AG04449 (cell line): ENCODE data around the gene SMAD4.

Source experiments
- CTCF ChIA-PET: fragments of 350-600 bp; formaldehyde crosslinking; extraction: SDS; loops from one replicate; lab custom pipeline; 2021; ENCODE audit warnings: antibody characterized with exemption; lab: Yijun Ruan, JAX
- POLR2A ChIA-PET: fragments of 400-600, 350-600 bp; formaldehyde crosslinking; extraction: SDS; loops from one replicate; lab custom pipeline; 2020; ENCODE audit warnings: antibody characterized with exemption, inconsistent platforms; lab: Yijun Ruan, JAX
- DNase-seq: peaks from one replicate; pipeline ENCODE4 v3.0.0-alpha.2; 2010; ENCODE audit warnings: low read depth, low spot score
- H3K4me3 ChIP-seq: 2 replicates; pipeline ENCODE4 v1.5.1; 2011; ENCODE audit warnings: low read depth, mild to moderate bottlenecking, control low read depth, low read length
- TF ChIP-seq, protein P1 (sequence below): IDR thresholded peaks from one replicate; pipeline ENCODE4 v1.5.1; 2011; ENCODE audit warnings: mild to moderate bottlenecking, moderate library complexity, low read length, control low read depth, inconsistent platforms; ENCODE audit not compliant: insufficient read depth; ENCODE audit errors: missing control alignments

SMAD4 gene

DNA sequence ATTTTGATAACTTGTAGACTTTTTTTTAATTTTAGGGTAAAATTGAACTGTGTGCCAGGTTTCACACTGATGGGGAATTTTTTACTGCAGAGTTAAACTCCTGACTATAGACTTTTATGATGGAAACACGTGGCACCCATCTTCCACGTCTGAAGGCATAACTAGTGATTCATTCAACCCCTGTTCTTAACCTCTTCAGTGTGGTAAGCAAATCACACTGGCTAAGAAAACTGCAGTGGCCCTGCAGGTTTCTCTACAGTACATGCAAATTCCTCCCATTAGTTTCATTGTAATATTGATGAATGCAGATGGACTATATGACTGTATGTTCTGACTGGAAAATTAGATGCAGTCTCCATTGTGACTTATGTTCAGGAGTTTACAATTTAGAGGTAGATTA lies 47.2 kb downstream of the SMAD4 start:
- TF ChIP-seq, protein P1, sequence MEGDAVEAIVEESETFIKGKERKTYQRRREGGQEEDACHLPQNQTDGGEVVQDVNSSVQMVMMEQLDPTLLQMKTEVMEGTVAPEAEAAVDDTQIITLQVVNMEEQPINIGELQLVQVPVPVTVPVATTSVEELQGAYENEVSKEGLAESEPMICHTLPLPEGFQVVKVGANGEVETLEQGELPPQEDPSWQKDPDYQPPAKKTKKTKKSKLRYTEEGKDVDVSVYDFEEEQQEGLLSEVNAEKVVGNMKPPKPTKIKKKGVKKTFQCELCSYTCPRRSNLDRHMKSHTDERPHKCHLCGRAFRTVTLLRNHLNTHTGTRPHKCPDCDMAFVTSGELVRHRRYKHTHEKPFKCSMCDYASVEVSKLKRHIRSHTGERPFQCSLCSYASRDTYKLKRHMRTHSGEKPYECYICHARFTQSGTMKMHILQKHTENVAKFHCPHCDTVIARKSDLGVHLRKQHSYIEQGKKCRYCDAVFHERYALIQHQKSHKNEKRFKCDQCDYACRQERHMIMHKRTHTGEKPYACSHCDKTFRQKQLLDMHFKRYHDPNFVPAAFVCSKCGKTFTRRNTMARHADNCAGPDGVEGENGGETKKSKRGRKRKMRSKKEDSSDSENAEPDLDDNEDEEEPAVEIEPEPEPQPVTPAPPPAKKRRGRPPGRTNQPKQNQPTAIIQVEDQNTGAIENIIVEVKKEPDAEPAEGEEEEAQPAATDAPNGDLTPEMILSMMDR = no peak
- CTCF ChIA-PET = no interaction called here
- DNase-seq = no peak
- POLR2A ChIA-PET = no interaction called here
- H3K4me3 ChIP-seq = no peak overlapping the region

DNA sequence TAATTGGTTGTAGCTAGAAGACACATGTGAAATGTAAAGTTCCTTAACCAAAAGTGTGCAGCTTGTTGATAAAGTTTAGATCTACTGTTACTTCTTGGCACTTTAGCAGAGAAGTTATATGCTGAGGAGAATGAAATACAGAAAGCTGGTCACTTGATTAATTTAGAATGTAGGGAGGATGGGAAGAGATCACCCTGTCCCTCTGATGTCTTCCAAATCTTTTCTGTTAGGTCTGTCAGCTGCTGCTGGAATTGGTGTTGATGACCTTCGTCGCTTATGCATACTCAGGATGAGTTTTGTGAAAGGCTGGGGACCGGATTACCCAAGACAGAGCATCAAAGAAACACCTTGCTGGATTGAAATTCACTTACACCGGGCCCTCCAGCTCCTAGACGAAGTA lies 48.0 kb downstream of the SMAD4 start:
- TF ChIP-seq, protein P1 = no peak
- ChIA-PET POLR2A (no interaction called here), CTCF (no interaction called here)
- no peak overlapping the region for H3K4me3 ChIP-seq
- DNase-seq = no peak

DNA sequence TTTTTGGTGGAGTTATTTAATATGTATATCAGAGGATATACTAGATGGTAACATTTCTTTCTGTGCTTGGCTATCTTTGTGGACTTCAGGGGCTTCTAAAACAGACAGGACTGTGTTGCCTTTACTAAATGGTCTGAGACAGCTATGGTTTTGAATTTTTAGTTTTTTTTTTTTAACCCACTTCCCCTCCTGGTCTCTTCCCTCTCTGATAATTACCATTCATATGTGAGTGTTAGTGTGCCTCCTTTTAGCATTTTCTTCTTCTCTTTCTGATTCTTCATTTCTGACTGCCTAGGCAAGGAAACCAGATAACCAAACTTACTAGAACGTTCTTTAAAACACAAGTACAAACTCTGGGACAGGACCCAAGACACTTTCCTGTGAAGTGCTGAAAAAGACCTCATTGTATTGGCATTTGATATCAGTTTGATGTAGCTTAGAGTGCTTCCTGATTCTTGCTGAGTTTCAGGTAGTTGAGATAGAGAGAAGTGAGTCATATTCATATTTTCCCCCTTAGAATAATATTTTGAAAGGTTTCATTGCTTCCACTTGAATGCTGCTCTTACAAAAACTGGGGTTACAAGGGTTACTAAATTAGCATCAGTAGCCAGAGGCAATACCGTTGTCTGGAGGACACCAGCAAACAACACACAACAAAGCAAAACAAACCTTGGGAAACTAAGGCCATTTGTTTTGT lies 52.7 kb downstream of the SMAD4 start:
- DNase-seq = no peak
- no peak overlapping the region for H3K4me3 ChIP-seq
- TF ChIP-seq, protein P1 = no peak
- ChIA-PET POLR2A (no interaction called here), CTCF (interaction anchor here (1.7 kb wide), 1 partner anchor 31 kb away, joined by 6 read pairs; no protein-coding TSS in a partner anchor)

DNA sequence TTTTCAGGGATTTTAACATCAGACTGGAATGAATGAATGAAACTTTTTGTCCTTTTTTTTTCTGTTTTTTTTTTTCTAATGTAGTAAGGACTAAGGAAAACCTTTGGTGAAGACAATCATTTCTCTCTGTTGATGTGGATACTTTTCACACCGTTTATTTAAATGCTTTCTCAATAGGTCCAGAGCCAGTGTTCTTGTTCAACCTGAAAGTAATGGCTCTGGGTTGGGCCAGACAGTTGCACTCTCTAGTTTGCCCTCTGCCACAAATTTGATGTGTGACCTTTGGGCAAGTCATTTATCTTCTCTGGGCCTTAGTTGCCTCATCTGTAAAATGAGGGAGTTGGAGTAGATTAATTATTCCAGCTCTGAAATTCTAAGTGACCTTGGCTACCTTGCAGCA lies 53.4 kb downstream of the SMAD4 start:
- H3K4me3 ChIP-seq = no peak overlapping the region
- CTCF ChIA-PET = interaction anchor here (1.7 kb wide), 1 partner anchor 32 kb away, joined by 6 read pairs; no protein-coding TSS in a partner anchor
- TF ChIP-seq, protein P1 = no peak
- no peak for DNase-seq
- POLR2A ChIA-PET = no interaction called here

DNA sequence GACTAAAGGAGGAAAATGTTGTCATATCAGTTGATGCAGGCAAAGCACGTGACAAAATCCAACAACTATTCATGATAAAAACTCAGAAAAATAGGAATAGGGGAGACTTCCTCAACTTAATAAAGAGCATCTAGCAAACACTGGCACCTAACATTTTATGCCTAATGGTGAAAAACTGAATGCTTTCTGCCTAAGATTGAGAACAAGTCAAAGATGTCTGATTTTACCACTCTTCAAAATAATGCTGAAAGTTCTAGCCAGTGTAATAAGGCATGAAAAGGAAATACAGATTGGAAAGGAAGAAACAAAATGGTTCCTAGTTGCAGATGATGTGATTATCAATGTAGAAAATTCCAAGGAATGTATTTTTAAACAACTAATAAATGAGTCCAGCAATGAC lies 58.4 kb downstream of the SMAD4 start:
- no peak overlapping the region for H3K4me3 ChIP-seq
- ChIA-PET CTCF (interaction anchor here (0.9 kb wide), 1 partner anchor 37 kb away, joined by 3 read pairs; no protein-coding TSS in a partner anchor), POLR2A (no interaction called here)
- DNase-seq = no peak
- TF ChIP-seq, protein P1 = no peak

DNA sequence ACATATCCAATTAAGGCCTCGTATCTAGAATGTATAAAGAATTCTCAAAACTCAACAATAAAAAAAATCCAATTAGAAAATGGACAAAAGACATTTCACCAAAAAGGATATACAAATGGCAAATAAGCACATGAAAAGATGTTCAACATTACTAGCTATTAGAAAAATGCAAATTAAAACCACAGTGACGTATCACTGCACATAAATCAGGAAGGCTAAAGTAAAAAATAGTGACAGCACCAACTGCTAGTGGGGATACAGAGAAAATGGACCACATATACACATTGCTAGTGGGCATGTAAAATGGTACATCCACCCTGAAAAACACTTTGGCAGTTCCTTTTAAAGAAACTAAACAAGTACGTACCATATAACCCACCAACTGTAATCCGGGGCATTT lies 59.7 kb downstream of the SMAD4 start:
- H3K4me3 ChIP-seq = no peak overlapping the region
- ChIA-PET CTCF (interaction anchor here (1.0 kb wide), 1 partner anchor 39 kb away, joined by 3 read pairs; no protein-coding TSS in a partner anchor), POLR2A (no interaction called here)
- DNase-seq = no peak
- TF ChIP-seq, protein P1 = no peak
